ENCODE measurements around the gene TMEM131L.
A peak's percentile ranks its signal among the peaks of the same experiment; 100 is the strongest.

Gene TMEM131L

GRCh38 chr4:153616006-153616555 is 149.9 kb downstream of the TMEM131L start:
- no peak for DNase-seq (ENCODE audit: low spot score)

- no peak for DNase-seq (ENCODE audit: low spot score)
Measured at GRCh38 chr4:153618833-153619232, 152.7 kb downstream of the TMEM131L start.

- no peak for DNase-seq (ENCODE audit: low spot score)
Measured at GRCh38 chr4:153619811-153620210, 153.7 kb downstream of the TMEM131L start.

GRCh38 chr4:153620352-153620751 is 154.2 kb downstream of the TMEM131L start:
- DNase-seq (ENCODE audit: low spot score): peak; percentile 20

- DNase-seq (ENCODE audit: low spot score): no peak
Measured at GRCh38 chr4:153622093-153622492, 155.9 kb downstream of the TMEM131L start.

- DNase-seq (ENCODE audit: low spot score): no peak
Measured at GRCh38 chr4:153622778-153623240, 156.6 kb downstream of the TMEM131L start.

GRCh38 chr4:153623491-153623890 is 157.3 kb downstream of the TMEM131L start:
- no peak for DNase-seq (ENCODE audit: low spot score)

- no peak for DNase-seq (ENCODE audit: low spot score)
Measured at GRCh38 chr4:153628796-153629315, 162.7 kb downstream of the TMEM131L start.

- no peak for DNase-seq (ENCODE audit: low spot score)
Measured at GRCh38 chr4:153629776-153630175, 163.6 kb downstream of the TMEM131L start.

GRCh38 chr4:153634738-153635353 is 168.7 kb downstream of the TMEM131L start:
- peak; percentile 43 for DNase-seq (ENCODE audit: low spot score)

- DNase-seq (ENCODE audit: low spot score): no peak
Measured at GRCh38 chr4:153635846-153636245, 169.7 kb downstream of the TMEM131L start.

GRCh38 chr4:153637201-153637600 is 171.0 kb downstream of the TMEM131L start:
- no peak for DNase-seq (ENCODE audit: low spot score)

GRCh38 chr4:153638011-153638410 is 171.9 kb downstream of the TMEM131L start:
- no peak for DNase-seq (ENCODE audit: low spot score)

- no peak for DNase-seq (ENCODE audit: low spot score)
Measured at GRCh38 chr4:153638999-153639398, 172.8 kb downstream of the TMEM131L start.

GRCh38 chr4:153639833-153640802 is 174.0 kb downstream of the TMEM131L start:
- no peak for DNase-seq (ENCODE audit: low spot score)

- no peak for DNase-seq (ENCODE audit: low spot score)
Measured at GRCh38 chr4:153641532-153641931, 175.4 kb downstream of the TMEM131L start.

- DNase-seq (ENCODE audit: low spot score): peak; percentile 33
Measured at GRCh38 chr4:153643406-153644383, 177.5 kb downstream of the TMEM131L start.

- DNase-seq (ENCODE audit: low spot score): no peak
Measured at GRCh38 chr4:153645183-153645582, 179.0 kb downstream of the TMEM131L start.

- no peak for DNase-seq (ENCODE audit: low spot score)
Measured at GRCh38 chr4:153646261-153646660, 180.1 kb downstream of the TMEM131L start.

GRCh38 chr4:153646978-153647377 is 180.8 kb downstream of the TMEM131L start:
- no peak for DNase-seq (ENCODE audit: low spot score)

GRCh38 chr4:153647975-153648374 is 181.8 kb downstream of the TMEM131L start:
- no peak for DNase-seq (ENCODE audit: low spot score)

Data from AG20443 (cell line).